ENCODE data around the gene SLC6A3.
A peak's percentile ranks its signal among the peaks of the same experiment; 100 is the strongest.

SLC6A3 gene

GRCh38 chr5:1445313-1445688 is at the start of gene SLC6A3:
Gene SLC6A3, minus strand, starts transcription at chr5:1445440. Its CDS starts 2,243 bp downstream, at chr5:1443197.
- DNase-seq (ENCODE audit: low read depth, low spot score) = no peak
- H3K27ac ChIP-seq = no peak within 1 kb of the TSS

GRCh38 chr5:1493941-1494340 is 48.7 kb upstream of the SLC6A3 start:
- H3K27ac ChIP-seq = no peak overlapping the region
- no peak for DNase-seq (ENCODE audit: low read depth, low spot score)

- H3K27ac ChIP-seq = no peak overlapping the region
Measured at GRCh38 chr5:1493413-1493812, 48.2 kb upstream of the SLC6A3 start.

GRCh38 chr5:1492757-1493156 is 47.5 kb upstream of the SLC6A3 start:
- no peak for DNase-seq (ENCODE audit: low read depth, low spot score)
- no peak overlapping the region for H3K27ac ChIP-seq

More at GRCh38 chr5:1493413-1493812, 48.2 kb upstream of the SLC6A3 start:
- DNase-seq (ENCODE audit: low read depth, low spot score) = no peak

GRCh38 chr5:1490376-1490775 is 45.1 kb upstream of the SLC6A3 start:
- H3K27ac ChIP-seq = no peak overlapping the region
- no peak for DNase-seq (ENCODE audit: low read depth, low spot score)

GRCh38 chr5:1489754-1490153 is 44.5 kb upstream of the SLC6A3 start:
- no peak for DNase-seq (ENCODE audit: low read depth, low spot score)
- peak overlapping the region; percentile 14 for H3K27ac ChIP-seq

GRCh38 chr5:1488882-1489680 is 43.8 kb upstream of the SLC6A3 start:
- H3K27ac ChIP-seq = peak overlapping the region; percentile 14
- peak; percentile 40 for DNase-seq (ENCODE audit: low read depth, low spot score)

GRCh38 chr5:1487079-1487764 is 42.0 kb upstream of the SLC6A3 start:
- no peak overlapping the region for H3K27ac ChIP-seq
- no peak for DNase-seq (ENCODE audit: low read depth, low spot score)

GRCh38 chr5:1486271-1486670 is 41.0 kb upstream of the SLC6A3 start:
- no peak overlapping the region for H3K27ac ChIP-seq
- no peak for DNase-seq (ENCODE audit: low read depth, low spot score)

- no peak overlapping the region for H3K27ac ChIP-seq
- DNase-seq (ENCODE audit: low read depth, low spot score) = no peak
Measured at GRCh38 chr5:1485579-1486118, 40.4 kb upstream of the SLC6A3 start.

GRCh38 chr5:1484730-1485578 is 39.7 kb upstream of the SLC6A3 start:
- no peak for DNase-seq (ENCODE audit: low read depth, low spot score)

GRCh38 chr5:1483856-1484729 is 38.9 kb upstream of the SLC6A3 start:
- H3K27ac ChIP-seq = no peak overlapping the region
- DNase-seq (ENCODE audit: low read depth, low spot score) = no peak

More at GRCh38 chr5:1484730-1485578, 39.7 kb upstream of the SLC6A3 start:
- no peak overlapping the region for H3K27ac ChIP-seq

- no peak for DNase-seq (ENCODE audit: low read depth, low spot score)
- H3K27ac ChIP-seq = no peak overlapping the region
Measured at GRCh38 chr5:1483064-1483463, 37.8 kb upstream of the SLC6A3 start.

- no peak for DNase-seq (ENCODE audit: low read depth, low spot score)
- H3K27ac ChIP-seq = no peak overlapping the region
Measured at GRCh38 chr5:1481959-1482331, 36.7 kb upstream of the SLC6A3 start.

- DNase-seq (ENCODE audit: low read depth, low spot score) = no peak
Measured at GRCh38 chr5:1481266-1481958, 36.2 kb upstream of the SLC6A3 start.

GRCh38 chr5:1480806-1481205 is 35.6 kb upstream of the SLC6A3 start:
- H3K27ac ChIP-seq = no peak overlapping the region
- DNase-seq (ENCODE audit: low read depth, low spot score) = no peak

More at GRCh38 chr5:1481266-1481958, 36.2 kb upstream of the SLC6A3 start:
- no peak overlapping the region for H3K27ac ChIP-seq

- no peak overlapping the region for H3K27ac ChIP-seq
- DNase-seq (ENCODE audit: low read depth, low spot score) = no peak
Measured at GRCh38 chr5:1480217-1480616, 35.0 kb upstream of the SLC6A3 start.

- no peak for DNase-seq (ENCODE audit: low read depth, low spot score)
- H3K27ac ChIP-seq = no peak overlapping the region
Measured at GRCh38 chr5:1479581-1480188, 34.4 kb upstream of the SLC6A3 start.

GRCh38 chr5:1479066-1479465 is 33.8 kb upstream of the SLC6A3 start:
- DNase-seq (ENCODE audit: low read depth, low spot score) = no peak
- H3K27ac ChIP-seq = no peak overlapping the region

All from epithelial cell of prostate (primary cell).